Uterus (tissue), 4 donors: ENCODE data around the gene RNU7-1. TPM values are rescaled to one million over a fixed set of nuclear protein-coding genes. Genes with fewer than 3 reads are reported as not detected.
A peak's percentile ranks its signal among the peaks of the same experiment; 100 is the strongest.

Experiments used
- DNase-seq, 2 donors: peaks; one replicate each; pipeline ENCODE4 v3.0.0-alpha.2; 2019 to 2020
- H3K27ac ChIP-seq, 2 donors: fragments of 200-600 bp; sonication (generic); 1 replicate in 1 of 2; 2 replicates in 1 of 2; pipeline ENCODE4 v1.5.1; 2016 to 2018
- H3K27me3 ChIP-seq, 2 donors: fragments of 200-600 bp; sonication (generic); one replicate each; pipeline ENCODE4 v1.5.1; 2018 to 2019; ENCODE audit warnings: control low read depth in 1 of 2
- H3K36me3 ChIP-seq, 2 donors: fragments of 200-600 bp; sonication (generic); one replicate each; pipeline ENCODE4 v1.5.1; 2019; ENCODE audit warnings: control low read depth in 1 of 2
- H3K4me1 ChIP-seq, 2 donors: fragments of 200-600 bp; sonication (generic); one replicate each; pipeline ENCODE4 v1.5.1; 2018 to 2019; ENCODE audit warnings: control low read depth in 1 of 2
- H3K4me3 ChIP-seq, 2 donors: fragments of 200-600 bp; sonication (generic); 1 replicate in 1 of 2; 2 replicates in 1 of 2; pipeline ENCODE4 v1.5.1; 2018 to 2019; ENCODE audit warnings: mild to moderate bottlenecking in 1 of 2
- H3K9me3 ChIP-seq, 2 donors: fragments of 200-600 bp; sonication (generic); one replicate each; pipeline ENCODE4 v1.5.1; 2019; ENCODE audit warnings: control low read depth in 1 of 2
- POLR2A ChIP-seq, 2 donors: fragments of 450-650 bp; IDR thresholded peaks; one replicate each; pipeline ENCODE4 v1.6.1; 2016; ENCODE audit warnings: antibody characterized with exemption in 2 of 2, mild to moderate bottlenecking in 1 of 2, moderate library complexity in 1 of 2
- intact Hi-C: fragments of 100-400 bp; cut with DNase I; formaldehyde crosslinking; loops from one replicate; pipeline ENCODE4 v1.15.1; 2023; ENCODE audit warnings: low total_unique reads
- total RNA-seq, 4 donors: library from RNA; depleted of rRNA in 3 of 4; stranded (reverse); fragments of >200 nt in 3 of 4; gene quantifications; one replicate each; pipeline versions ENCODE4 v1.1.0 to v1.2.4, GENCODE V29; 2014 to 2023
- TF ChIP-seq, protein P1 (sequence below), 4 experiments: fragments of 200-600 bp in 2 of 4; fragments of 450-650 bp in 2 of 4; sonication (generic) in 2 of 4; IDR thresholded peaks; one replicate each; pipeline ENCODE4 v1.5.1; 2016 to 2019; ENCODE audit warnings: antibody characterized with exemption in 4 of 4, mild to moderate bottlenecking in 2 of 4, moderate library complexity in 1 of 4
- donor health status: DM: yes; HTN: yes; CAD: no.

The RNU7-1 gene
- total RNA-seq, 4 donors from 2014 or later = not detected

DNA sequence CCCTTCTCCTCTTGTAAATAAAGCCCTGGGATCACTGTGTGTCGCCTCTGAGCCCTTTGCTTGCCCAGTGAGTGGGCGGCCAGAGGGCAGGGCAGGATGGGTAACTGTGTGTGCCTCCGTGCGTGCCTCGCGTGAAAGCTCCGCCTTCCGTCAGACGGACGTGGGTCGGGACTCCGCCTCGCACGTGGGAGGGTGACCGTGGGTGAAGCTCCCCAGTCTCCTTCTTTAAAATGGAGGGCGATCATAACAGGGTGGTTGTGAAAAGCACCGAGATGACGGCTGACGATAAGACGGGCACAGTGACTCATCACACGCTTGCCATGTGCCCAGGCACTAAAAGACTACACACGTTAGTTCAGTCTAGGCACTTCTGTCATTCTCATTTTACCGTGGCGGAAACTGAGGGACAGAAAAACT lies 17.7 kb downstream of the RNU7-1 start:
- Histone ChIP-seq H3K4me1 (peaks cover 3% of the 10 kb centered on the region in 2 donors), H3K36me3 (no peaks in the 10 kb centered on the region), H3K4me3 (peak overlapping the region; percentile 12 to 28), H3K9me3 (no peaks in the 10 kb centered on the region), H3K27me3 (no peaks in the 10 kb centered on the region), H3K27ac (peak overlapping the region; percentile 86 to 89)
- TF ChIP-seq, protein P1, sequence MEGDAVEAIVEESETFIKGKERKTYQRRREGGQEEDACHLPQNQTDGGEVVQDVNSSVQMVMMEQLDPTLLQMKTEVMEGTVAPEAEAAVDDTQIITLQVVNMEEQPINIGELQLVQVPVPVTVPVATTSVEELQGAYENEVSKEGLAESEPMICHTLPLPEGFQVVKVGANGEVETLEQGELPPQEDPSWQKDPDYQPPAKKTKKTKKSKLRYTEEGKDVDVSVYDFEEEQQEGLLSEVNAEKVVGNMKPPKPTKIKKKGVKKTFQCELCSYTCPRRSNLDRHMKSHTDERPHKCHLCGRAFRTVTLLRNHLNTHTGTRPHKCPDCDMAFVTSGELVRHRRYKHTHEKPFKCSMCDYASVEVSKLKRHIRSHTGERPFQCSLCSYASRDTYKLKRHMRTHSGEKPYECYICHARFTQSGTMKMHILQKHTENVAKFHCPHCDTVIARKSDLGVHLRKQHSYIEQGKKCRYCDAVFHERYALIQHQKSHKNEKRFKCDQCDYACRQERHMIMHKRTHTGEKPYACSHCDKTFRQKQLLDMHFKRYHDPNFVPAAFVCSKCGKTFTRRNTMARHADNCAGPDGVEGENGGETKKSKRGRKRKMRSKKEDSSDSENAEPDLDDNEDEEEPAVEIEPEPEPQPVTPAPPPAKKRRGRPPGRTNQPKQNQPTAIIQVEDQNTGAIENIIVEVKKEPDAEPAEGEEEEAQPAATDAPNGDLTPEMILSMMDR (IDR thresholded peaks at IDR 0.05) = no peak
- TF ChIP-seq POLR2A (IDR thresholded peaks at IDR 0.05) = peak in 1 of 2 donors; percentile 16
- intact Hi-C loops = no loop called here
- DNase-seq = peak; percentile 81 to 84

- H3K27me3 ChIP-seq = no peaks in the 10 kb centered on the region
- H3K4me3 ChIP-seq = peak overlapping the region; percentile 12 to 28
- no peaks in the 10 kb centered on the region for H3K9me3 ChIP-seq
- H3K4me1 ChIP-seq = peaks cover 3% of the 10 kb centered on the region in 2 donors
- peak overlapping the region; percentile 86 to 89 for H3K27ac ChIP-seq
- TF ChIP-seq POLR2A (IDR thresholded peaks at IDR 0.05) = no peak
- TF ChIP-seq, protein P1 (IDR thresholded peaks at IDR 0.05) = peak; percentile 23 to 32 (median 29)
- intact Hi-C loops = no loop called here
- H3K36me3 ChIP-seq = no peaks in the 10 kb centered on the region
- peak; percentile 68 to 73 for DNase-seq
These were observed 18.2 kb downstream of the RNU7-1 start for GRCh38 chr12:6961695-6962284.

DNA sequence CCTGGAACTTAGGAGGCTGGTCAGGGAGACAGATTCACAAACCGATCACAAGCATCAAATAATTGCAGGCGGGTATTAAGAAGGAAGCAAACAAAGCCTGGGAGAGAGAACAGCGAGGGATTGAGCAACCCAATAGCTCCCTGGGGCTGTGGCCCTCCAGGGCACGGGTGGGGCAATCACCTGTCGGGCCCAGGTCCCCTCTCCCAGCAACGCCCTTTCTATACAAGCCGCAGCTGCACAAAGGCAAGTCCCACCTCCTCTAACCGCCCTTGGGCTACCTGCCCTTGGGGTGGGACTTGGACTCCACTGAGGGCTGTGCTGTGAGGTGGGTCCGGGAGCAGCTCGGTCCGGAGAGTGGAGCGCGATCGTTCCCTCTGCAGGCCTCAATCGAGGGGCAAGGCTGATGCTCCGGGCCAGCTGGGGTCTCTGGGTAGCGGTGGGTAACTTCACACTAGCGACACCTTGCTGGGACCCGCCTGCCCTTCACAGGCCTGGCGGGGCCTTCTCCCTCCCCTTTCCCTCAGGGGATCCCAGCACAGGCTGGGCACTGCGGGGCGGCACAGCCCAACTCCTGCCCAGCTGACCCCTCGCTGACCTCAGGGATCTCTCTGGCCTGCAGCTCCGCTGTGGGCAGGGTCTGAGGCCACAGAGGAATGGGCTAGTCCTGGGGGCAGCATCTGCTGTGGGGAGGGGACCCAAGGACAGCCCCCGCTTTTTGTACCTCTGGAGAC lies 18.8 kb downstream of the RNU7-1 start:
- Histone ChIP-seq H3K36me3 (no peaks in the 10 kb centered on the region), H3K4me3 (peak overlapping the region in 1 of 2 donors; percentile 12), H3K9me3 (no peaks in the 10 kb centered on the region), H3K4me1 (peaks cover 3% of the 10 kb centered on the region in 2 donors), H3K27ac (peak overlapping the region; percentile 86 to 89), H3K27me3 (no peaks in the 10 kb centered on the region)
- TF ChIP-seq, protein P1 (IDR thresholded peaks at IDR 0.05) = no peak
- no peak for TF ChIP-seq POLR2A (IDR thresholded peaks at IDR 0.05)
- no peak for DNase-seq
- intact Hi-C loops = no loop called here

DNA sequence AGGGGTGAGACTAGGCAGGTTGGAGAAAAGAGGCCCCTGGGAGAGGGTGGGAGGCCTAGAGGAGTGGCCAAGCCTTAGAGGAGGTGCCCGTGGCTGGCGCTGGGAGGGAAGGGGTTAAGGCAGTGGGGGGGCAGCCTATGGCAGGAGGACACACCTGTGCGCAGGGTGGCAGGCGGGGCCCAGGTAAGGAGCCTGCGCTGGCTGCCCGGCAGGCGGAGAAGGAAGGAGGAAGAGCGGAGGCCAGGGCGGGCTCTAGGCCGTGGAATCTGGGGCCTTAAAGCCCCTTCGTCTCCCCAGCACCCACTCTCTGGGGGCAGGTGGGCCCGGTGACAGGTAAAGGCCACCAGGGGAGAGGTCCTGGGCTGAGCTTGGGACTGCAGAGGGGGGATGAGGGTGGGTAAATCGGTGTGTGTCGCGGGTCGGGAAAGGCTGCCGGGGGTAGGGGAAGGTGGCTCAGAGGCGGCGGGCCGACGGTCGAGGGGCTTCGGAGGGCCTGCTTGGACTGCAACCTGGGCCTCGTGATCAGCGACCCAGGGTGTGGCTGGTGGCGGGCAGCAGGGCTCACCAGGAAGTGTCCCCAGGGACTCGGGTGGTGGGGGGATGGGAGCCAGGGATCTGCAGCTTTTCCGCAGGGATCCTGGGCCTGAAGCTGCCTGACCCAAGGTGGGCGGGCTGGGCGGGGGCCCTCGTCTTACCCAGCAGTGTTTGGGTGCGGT lies 19.6 kb downstream of the RNU7-1 start:
- TF ChIP-seq, protein P1 (IDR thresholded peaks at IDR 0.05) = no peak
- TF ChIP-seq POLR2A (IDR thresholded peaks at IDR 0.05) = peak in 1 of 2 donors; percentile 54
- Histone ChIP-seq H3K36me3 (no peaks in the 10 kb centered on the region), H3K9me3 (no peaks in the 10 kb centered on the region), H3K27me3 (no peaks in the 10 kb centered on the region), H3K4me3 (no peak overlapping the region), H3K4me1 (peaks cover 3% of the 10 kb centered on the region in 2 donors), H3K27ac (peak overlapping the region; percentile 86 to 89)
- intact Hi-C loops = no loop called here
- DNase-seq = no peak
